CD4-positive, alpha-beta T cell treated with Interleukin-17A for 4 hours (primary cell): ENCODE measurements around the gene RNF220.
"Not testable (repeated sequence)": the region's sequence is repeated elsewhere in the genome, so short reads cannot be mapped to it uniquely, and the experiment has no call there.

Experiments used
- DNase-seq: peaks from one replicate; pipeline ENCODE4 v3.0.0-alpha.2; 2020; ENCODE audit warnings: mixed read lengths

RNF220 gene

DNA sequence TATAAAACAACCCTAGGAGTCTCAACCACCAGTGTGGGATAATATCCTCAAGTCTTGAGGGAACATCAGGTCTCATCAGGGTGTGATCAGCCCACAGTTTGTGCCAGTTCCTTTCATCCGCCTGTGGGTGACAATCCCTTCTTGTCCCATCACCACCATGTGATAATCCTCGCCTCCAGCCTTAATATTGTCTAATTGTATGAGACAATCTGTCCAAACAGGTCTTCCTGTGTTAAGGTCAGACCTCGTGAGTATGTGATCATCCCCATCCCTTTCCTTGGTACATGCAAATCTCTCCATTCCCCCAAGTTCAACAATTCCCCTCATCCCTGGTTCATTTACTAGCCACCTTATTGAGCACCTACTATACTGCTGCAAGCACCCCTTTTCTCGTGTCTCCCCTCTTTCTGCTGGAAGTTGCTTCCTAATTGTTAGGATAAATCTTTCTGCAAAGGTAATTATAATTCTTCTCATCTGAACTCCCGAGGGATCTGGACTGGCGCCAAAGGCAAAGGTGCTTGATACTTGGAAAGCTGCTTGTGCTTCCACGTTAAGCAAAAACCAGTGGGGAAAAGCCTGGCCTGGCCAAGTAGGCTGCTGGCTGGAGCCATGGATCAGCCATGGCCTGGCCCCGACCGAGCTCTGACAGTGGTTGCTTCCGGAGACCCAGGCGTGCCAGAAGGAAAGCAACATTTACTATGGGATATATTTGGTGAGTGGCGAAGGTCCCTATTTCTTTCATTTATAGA lies 92.5 kb downstream of the RNF220 start:
- DNase-seq: no peak

DNA sequence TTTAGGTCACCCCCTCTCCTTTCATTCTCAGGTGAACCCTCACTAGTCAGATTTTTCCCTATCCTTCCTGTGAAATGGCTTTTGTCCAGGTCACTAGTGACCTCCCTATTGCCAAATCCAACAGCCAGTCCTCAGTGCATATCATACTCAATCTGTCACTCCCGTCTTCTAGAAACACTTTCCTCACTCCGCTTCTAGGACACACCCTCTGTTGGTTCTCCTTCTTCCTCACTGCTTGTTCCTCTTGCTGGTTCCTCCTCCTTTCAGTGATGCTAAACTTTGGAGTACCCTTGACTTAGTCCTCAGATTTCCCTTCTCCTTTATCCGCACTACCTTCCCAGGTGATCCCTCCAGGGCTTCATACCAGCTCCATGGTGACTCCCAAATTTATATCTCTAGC lies 94.3 kb downstream of the RNF220 start:
- no peak for DNase-seq

DNA sequence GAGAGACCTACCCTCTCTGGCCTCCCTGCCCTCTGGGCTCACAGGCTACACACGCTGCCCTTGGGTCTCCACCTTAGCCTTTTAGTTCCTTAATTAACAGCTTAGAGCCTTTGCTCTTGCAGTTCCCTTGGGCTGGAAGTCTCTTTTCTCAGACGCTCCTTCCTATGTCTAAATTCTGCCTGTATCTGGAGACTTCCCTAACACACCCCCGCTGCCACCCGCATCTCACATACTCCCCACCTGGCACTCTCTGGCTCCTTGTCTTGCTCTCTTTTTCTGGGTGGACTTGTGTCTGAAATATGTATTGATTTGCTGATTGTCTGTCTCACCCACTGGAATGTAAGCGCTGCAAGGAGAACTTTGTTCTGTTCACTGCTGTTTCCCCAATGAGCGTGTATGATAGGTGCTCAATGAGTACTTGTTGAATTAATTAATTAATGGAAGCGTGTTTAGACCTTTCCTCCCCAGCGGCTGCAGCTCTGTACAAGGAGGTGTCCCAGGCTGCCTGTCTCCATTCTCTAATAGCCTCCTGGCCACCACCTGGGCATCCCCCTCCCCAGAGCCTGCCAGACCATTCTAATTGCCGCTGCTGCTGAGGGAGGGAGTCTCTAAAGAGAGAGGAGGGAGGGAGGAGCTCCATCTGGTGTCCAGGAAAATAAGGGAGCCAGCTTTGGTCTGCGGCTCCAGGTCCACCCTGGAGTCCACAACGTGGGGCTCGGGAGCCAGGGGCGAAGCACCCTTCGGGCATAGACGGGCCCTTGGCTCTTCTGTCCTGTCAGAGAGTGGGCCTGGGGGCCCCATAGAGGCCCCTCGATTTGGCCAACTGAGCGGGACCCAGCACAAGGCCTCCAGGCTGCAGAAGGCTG lies 95.4 kb downstream of the RNF220 start:
- DNase-seq: no peak

DNA sequence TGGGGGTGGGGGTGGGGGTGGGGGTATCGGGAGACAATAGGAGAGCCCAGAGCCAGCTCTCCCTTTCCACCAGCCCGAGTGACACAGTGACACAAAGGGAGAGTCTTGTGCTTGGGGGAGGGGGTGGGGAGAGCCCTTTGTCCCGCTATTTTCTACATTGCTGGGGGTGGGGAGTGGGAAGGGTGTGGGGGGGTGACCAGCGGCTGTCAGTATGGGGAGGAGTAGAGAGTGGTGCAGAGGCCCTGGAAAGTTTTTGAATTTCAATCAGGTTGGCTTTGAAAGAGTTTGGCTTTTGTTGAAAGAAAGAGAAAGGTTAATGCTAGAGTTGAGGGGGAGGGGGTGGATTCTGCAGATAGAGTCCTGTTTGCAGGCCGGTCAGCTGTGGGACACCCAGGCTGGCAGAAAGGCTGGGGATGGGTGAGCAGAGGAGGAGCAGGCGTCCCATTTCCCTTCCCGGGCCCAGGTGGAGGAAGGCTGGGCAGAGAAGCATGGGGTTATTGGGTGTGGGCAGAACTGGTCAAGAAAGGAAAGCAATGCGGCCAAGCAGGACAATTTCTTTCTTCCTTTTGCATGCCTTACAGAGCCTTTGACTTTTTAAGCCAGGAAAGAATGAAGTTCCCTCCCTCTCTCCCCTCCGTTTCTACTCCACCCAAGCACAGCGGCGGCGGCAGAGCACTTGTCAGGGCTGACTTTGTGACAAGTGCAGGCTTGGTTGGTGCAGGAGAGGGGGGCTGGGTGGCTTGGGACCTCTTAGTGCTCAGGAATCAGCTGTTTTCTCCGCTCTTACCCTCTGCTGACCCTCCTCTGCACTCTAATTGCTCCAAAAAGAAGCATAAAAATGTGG lies 96.2 kb downstream of the RNF220 start:
- DNase-seq: no peak

DNA sequence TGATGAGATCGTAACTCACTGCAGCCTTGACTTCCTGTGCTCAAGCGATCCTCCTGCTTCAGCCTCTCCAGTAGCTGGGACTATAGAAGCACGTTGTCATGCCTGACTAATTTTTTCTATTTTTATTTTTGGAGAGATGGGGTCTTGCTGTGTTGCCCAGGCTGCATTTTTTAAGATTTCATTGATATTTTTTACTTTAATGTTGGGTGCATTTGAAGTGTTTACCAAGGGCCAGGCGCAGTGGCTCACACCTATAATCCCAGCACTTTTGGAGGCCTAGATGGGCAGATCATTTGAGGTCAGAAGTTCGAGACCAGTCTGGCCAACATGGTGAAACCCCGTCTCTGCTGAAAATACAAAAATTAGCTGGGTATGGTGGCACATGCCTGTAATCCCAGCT lies 97.8 kb downstream of the RNF220 start:
- DNase-seq: not testable (repeated sequence)

DNA sequence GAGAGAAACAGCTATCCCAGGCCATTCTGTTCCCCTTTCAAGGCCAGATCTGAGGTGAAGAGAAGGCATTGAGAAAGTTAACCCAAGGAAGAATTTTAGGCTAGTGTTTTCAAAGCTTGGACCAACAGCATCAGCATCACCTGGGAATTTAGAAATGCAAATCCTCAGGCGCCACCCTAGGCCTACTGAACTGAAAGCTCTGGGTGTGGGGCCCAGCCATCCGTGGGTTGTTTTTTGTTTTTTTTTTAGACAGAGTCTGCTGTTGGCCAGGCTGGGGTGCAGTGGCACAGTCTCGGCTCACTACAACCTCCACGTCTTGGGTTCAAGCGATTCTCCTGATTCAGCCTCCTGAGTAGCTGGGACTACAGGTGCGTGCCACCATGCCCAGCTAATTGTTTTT lies 98.6 kb downstream of the RNF220 start:
- DNase-seq: no peak

DNA sequence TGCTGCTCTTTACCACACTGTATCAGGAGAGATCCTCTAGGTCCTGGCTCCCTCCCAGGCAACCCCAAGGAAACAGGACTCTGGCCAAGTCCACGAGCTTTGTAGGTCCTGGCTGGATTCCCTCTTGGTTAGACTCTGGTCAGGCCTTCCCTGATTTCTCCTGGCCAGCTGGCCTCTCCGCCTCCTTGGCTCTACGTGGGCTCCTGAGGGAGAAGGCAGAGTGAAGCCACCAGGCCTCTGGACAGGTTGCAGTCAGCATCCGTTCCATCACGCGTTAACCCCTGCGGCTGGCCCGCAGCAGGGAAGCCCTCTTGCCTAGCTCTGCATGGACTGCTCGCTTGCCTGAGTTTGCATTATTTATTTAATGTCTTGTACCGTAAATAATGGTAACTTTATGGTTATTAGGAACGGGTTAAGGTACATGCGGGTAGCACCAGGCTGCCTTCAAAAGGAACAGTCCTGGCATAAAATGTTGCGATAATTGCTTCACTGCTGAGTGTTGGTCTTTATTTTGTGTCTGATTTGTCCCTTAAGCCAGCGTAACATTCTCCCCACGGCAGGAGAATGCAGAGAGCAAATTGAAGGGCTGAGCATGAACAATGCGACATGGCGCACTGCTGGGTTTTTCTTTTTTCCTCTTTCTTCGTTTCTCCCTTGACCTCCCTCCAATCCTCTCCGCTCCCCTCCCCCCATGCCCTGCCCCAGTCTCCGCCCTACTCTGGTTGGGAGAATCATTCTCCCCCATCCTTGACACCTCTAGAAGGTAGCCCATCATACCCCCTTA lies 100.3 kb downstream of the RNF220 start:
- no peak for DNase-seq

DNA sequence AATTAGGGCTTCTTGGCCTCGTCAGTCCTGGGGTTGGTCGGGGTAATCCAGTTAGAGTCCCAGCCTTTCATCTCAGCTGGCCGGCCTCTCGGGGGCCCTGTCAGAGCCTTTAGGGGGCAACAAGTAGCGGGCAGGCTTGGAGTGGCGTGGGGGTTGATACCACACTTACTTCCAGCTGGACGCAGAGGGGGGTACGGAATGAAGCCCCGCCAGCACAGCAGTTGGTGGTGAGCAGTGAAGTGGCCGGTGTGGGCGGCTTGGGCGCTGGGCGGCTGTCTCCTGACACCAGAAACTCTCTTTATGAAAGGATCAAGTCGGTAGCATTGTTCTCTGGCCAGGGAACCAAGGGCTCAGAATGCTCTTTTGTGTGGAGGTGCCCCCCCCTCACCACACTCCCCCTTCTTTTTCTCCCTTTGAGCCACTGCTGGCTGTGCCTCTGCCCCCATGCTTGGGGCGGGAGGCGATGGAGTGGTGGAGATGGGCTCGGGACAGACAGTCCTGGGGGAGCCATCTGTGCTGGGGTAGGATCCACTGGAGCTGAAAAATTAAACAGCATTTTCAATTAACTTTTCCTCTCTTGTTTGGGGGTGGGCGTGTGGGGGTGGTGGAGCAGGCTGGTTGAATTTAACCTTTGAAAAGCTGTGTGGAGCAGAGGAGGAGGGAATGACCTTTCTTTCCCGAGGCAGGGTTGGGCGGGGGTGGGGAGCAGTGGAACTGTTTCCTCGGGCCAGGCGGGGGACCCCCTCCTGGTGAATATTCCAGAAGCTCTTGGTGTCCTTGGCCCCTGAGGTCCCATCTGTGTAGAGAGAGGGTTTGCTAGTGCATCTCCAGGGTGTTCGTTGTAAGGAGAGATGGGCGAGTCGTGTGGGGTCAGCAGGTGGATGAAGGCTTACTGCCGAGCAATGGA lies 102.7 kb downstream of the RNF220 start:
- DNase-seq: no peak

DNA sequence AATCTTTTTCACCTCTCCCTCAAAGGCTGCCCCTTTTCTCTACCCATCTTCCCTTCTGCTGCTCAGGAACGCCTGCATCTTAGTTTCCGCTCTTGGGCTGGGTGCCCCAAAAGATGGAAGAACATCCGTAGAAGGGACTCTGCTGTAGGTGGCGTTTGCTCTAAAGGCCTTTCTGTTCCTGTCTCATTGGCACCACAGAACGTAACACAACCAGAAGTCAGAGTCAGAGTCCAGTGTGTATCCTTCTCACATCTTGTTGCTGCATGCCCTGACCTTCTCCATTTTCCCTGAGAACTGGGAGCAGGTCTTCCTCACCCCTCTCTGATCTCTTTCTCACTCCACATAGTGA lies 103.3 kb downstream of the RNF220 start:
- DNase-seq: no peak

DNA sequence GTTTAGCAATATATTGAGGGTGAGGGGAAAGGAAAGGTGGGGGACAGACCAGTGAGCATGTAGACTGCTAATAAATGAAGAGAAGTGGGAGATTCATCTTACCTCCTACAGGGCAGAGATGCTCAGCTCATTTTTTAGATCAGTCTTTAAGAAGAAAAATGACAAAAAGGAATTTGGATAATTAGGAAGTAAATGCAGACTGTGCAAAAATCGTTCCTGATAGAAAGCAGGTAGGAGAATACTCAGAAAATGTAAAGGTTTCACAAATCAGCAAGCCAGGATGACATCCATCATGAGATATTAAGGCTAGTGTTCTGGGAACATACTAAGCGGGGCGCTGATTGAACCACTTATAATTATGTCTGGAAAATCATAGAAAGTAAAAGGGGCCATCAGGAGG lies 106.3 kb downstream of the RNF220 start:
- no peak for DNase-seq

DNA sequence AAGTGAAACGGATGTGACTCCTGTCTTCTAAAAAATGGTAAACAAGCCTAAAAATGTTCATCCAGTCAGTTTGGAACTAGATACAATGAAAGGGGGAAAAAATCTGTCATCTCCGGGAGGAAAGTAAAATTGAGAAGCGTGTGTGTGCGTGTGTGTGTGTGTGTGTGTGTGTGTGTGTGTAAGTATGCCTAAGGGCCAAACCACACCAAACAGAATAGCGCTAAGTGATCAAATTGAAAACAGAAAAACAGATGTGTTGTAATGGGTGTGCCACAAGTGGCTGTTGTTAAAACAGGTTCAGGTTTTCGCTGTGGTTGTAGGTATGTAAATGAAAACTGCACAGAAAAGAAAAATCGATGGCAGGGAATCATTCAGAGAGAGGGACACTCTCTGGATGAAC lies 106.7 kb downstream of the RNF220 start:
- no peak for DNase-seq

DNA sequence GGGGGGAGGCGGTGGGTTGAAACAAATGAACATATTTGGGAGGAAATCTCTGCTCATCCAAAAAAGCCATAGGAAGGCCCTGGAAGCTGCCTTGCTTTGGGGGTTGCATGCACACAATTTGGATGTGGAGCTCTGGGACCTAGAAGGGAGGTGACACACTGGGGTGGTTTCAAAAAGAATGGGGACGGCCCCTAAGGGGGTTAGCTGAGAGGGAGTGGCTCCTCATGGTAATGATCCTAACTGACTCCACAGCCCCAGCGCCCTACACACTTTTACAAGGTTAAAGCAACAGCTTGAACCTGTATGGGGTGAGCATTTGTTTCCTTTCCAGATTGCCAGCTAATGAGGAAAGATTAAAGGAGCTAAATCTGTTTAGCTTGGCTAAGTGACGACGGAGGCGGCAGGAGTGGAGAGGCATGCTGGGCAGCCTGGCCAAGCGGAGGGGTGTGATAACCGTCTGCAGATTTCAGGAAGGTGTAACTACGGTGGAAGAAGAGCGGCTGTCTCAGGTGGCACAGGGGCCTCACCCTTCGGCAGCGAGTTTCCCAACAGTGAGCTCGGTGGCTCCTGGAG lies 107.3 kb downstream of the RNF220 start:
- no peak for DNase-seq

DNA sequence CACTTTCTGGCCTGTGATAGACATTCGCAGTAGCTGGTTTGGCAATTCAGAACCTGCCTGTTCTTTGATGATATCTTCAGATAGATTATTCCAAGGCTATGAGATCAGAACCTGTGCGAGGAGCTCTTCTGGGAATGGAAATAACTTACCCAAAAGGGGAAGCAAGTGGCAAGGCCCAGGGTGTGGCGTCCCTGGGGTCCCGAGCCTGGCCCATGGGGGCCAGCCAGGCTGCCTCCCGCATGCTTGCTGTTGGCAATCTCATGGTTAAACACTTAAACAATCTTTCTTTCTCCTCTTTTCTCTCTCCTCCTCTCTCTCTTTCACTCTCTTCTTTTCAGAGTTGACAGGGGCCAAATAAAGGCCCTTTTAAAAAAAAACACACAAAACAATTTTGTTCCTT lies 108.1 kb downstream of the RNF220 start:
- DNase-seq: no peak

DNA sequence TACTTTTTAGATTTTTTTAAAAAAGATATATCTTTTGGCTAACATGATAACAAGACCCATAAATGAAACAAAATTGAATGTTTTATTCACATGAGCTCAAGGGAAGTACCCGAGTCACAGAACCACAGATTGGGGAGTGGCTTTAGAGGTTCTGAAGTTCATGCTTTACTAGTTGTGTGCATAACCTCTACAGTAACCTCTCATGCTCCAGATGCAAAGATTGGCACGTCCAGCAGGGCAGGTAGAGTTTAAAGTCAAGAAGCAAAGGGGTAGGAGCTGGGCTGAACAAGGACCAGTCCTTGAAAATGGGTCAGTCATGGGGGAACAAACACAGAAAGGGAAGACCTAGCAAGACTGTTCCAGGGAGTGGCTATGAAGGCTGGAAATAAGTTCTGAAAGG lies 109.6 kb downstream of the RNF220 start:
- no peak for DNase-seq

DNA sequence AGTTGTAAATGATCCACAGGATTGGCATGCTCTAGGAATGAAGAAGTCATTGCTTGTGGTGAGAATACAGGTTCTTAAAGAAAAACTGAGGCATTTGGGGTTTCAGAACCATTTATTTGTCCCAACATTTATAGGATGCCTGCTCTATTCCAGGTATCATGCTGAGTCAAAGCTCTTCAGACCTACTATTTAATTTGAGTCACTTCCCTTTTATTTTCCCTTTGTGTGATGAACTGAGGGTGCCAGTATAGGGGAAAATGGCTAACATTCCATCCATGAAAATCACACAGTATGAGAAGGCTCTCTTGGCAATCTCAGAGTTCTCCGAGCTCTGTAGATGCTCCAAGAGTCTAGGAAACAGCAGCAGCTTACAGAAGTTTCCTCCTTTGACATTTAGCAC lies 110.4 kb downstream of the RNF220 start:
- no peak for DNase-seq

DNA sequence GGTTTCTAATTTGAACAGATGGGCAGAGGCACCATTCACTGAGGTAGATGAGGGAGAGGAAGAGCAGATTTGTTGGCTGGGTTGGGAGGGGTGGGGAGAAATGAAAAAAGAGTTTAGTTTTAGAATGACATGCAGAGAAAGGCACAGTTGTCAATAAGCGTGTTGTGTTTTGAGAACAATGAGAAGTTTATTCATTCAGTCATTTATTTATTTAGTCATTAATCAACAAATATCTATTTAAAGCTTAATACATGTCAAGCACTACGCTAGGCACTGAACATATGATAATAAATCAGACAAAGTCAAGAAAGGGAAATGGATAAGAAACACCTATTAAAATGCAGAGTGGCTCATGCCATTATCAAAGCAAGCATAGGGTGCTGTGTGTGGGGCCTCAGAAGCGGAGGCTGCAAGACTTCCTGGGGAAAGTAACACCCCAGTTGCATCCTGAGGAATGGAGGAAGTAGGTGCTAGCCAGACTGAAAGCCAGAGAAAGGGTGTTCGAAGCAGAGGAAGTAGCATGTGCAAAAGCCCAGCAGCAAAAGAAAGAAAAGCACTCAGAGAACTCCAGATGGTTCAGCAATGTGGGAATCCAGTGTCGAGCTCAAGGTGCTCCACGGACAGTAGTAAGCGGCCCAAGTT lies 114.1 kb downstream of the RNF220 start:
- DNase-seq: no peak

DNA sequence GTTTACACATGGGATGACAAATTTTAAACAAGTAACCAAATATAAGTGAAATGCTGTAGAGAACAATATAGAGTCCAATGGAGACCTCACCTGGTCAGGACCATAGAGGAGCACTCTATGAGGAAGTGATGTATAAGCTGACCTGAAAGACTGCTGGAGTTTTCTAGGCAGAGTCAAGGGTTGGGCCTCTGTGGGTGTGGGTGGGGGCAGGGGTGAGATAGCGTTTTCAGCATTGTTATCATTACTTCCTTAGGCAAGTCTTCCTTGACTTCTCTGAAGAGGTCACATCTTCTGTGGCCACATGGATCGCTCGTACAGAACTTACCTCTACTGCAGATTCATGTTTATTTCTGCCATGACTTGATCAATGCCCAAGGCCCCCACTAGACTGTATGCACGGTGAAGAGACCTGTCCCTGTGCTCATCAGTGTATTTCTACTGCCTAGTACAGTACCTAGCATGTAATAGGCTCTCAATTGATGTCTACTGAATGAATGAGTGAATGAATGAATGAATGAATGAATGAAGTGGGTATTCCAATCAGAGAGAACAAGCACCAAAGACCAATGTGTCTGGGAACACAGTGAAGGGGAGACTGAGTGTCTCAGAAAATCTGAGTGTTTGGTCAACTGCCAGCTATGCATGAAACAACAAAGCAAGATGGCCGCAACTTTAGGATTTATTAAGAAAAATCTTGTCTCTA lies 116.5 kb downstream of the RNF220 start:
- no peak for DNase-seq

DNA sequence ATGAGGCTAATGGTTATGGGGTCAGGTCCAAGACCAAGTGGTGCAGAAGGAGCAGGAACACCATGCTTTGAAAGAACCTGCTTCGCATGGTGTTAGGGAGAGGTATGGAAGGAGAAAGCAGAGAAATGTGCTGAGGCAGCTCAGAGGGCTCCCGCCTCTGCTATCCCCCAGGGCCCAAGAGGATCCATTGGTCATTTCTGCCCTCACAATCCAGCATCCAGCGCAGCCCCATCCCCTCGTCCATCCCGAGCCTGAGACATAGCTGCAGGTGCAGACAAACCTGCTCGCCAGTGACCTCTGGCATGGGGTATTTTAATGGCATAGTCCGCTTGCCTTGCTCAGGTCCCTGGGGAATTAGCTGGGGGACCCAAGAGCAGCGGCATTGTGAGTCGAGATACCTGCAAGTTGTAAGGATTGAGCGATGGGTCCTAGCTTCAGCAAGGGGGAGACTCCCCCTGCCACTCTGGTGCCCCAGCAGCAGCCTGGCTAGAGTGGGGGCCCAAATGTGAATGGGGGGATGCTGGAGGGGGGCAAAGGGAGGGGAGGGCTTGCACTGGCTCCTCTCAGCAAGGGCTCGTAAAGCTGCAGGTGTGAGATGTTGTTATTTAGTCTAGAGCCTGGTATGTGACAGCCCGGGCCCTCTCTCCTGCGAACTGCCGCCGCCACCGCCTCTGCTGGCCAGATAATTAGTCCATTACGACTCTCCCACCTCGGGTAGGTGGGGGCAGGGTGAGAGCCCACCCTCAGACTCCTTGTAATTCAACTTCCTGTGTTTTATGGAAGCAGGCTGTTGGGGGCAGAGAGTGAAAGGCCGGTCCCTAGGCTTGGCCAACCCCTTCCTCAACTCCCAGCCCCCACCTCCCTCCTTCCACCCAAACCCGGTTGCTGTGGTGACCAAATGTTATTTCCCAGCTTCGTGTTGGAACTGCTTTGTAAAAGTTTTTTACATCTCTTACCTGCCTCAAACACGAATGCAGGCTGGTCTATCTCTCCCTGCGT lies 118.8 kb downstream of the RNF220 start:
- no peak for DNase-seq
